ENCODE results near the gene HOMER2. TPM values are rescaled to one million over a fixed set of nuclear protein-coding genes. Genes with fewer than 3 reads are reported as not detected.

Gene HOMER2
- total and polyA plus RNA-seq, 2 of the 13 experiments (the other 11 are each of a cell fraction or from before 2014, with no cell fraction given) = 12.9 to 14.1 TPM

GRCh38 chr15:82810061-82810889, 142.2 kb downstream of the HOMER2 start (continued):
- TF ChIP-seq ERF (CRISPR knock-in tag; IDR thresholded peaks at IDR 0.05) = no peak; the same call in 1 of the 2 replicates
- TF ChIP-seq PHF21A (CRISPR knock-in tag; IDR thresholded peaks at IDR 0.05) = peak; percentile 46; the same call in 1 of the 2 replicates
- TF ChIP-seq IKZF5 (CRISPR knock-in tag; IDR thresholded peaks at IDR 0.05) = no peak
- TF ChIP-seq TFAP4 (IDR thresholded peaks at IDR 0.05; ENCODE audit: borderline replicate concordance, low read depth) = peak; percentile 24; the same call in 1 of the 2 replicates
- peak; percentile 38; the same call in 1 of the 2 replicates for TF ChIP-seq FOXC1 (CRISPR knock-in tag; IDR thresholded peaks at IDR 0.05; ENCODE audit: borderline replicate concordance)
- TF ChIP-seq BCL3 (CRISPR knock-in tag; IDR thresholded peaks at IDR 0.05) = no peak
- TF ChIP-seq ZNF138 (CRISPR knock-in tag; IDR thresholded peaks at IDR 0.05; ENCODE audit: low read depth) = no peak
- TF ChIP-seq RFXAP (CRISPR knock-in tag; IDR thresholded peaks at IDR 0.05; ENCODE audit: borderline replicate concordance) = no peak
- no peak for TF ChIP-seq PREB (CRISPR knock-in tag; IDR thresholded peaks at IDR 0.05)
- no peak for TF ChIP-seq ZNF720 (CRISPR knock-in tag; IDR thresholded peaks at IDR 0.05)
- TF ChIP-seq ISL2 (CRISPR knock-in tag; IDR thresholded peaks at IDR 0.05) = no peak
- TF ChIP-seq ZNF292 (CRISPR knock-in tag; IDR thresholded peaks at IDR 0.05; ENCODE audit: borderline replicate concordance, low read depth) = no peak
- no peak for TF ChIP-seq ZNF552 (CRISPR knock-in tag; IDR thresholded peaks at IDR 0.05; ENCODE audit: borderline replicate concordance)
- TF ChIP-seq ZNF274 (CRISPR knock-in tag; IDR thresholded peaks at IDR 0.05) = peak; percentile 23; the same call in 1 of the 2 replicates
- TF ChIP-seq ZMYM2 (CRISPR knock-in tag; IDR thresholded peaks at IDR 0.05) = no peak
- TF ChIP-seq KMT2B (CRISPR knock-in tag; IDR thresholded peaks at IDR 0.05) = no peak
- TF ChIP-seq ATF6 (CRISPR knock-in tag; conservative IDR thresholded peaks at IDR 0.05) = no peak
- TF ChIP-seq TBL1XR1 (IDR thresholded peaks at IDR 0.05; ENCODE audit: borderline replicate concordance, low read length, partially characterized antibody) = no peak
- 0 out of 2 replicates have a peak, but pooled peaks have one; percentile 33 for TF ChIP-seq TGIF2 (CRISPR knock-in tag; IDR thresholded peaks at IDR 0.05)
- TF ChIP-seq HOXA5 (CRISPR knock-in tag; IDR thresholded peaks at IDR 0.05) = no peak
- TF ChIP-seq CREM (IDR thresholded peaks at IDR 0.05) = no peak
- no peak for TF ChIP-seq CREM (CRISPR knock-in tag; IDR thresholded peaks at IDR 0.05)
- no peak for TF ChIP-seq ZNF576 (CRISPR knock-in tag; IDR thresholded peaks at IDR 0.05)
- TF ChIP-seq ZNF17 (CRISPR knock-in tag; IDR thresholded peaks at IDR 0.05) = no peak
- no peak for TF ChIP-seq RFX1 (IDR thresholded peaks at IDR 0.05)
